Endodermal cell (in vitro differentiated cells): ENCODE measurements around the gene PKLR. TPM values are rescaled to one million over a fixed set of nuclear protein-coding genes. Genes with fewer than 3 reads are reported as not detected.

Experiments used
- DNase-seq: peaks from one replicate; pipeline ENCODE4 v3.0.0-alpha.2; 2017
- H3K27ac ChIP-seq: 2 replicates; pipeline ENCODE4 v1.5.1; 2013; ENCODE audit warnings: mild to moderate bottlenecking, low read depth, low read length, moderate library complexity
- H3K27me3 ChIP-seq: 2 replicates; pipeline ENCODE4 v1.6.1; 2013; ENCODE audit warnings: mild to moderate bottlenecking, low read length, moderate library complexity; ENCODE audit not compliant: insufficient read depth, control insufficient read depth, poor library complexity, severe bottlenecking
- H3K36me3 ChIP-seq: 2 replicates; pipeline ENCODE4 v1.7.0; 2013; ENCODE audit warnings: mild to moderate bottlenecking, low read length, moderate library complexity; ENCODE audit not compliant: control insufficient read depth, insufficient read depth
- H3K4me1 ChIP-seq: one replicate; pipeline ENCODE4 v1.7.0; 2013; ENCODE audit warnings: low read length; ENCODE audit not compliant: control insufficient read depth, insufficient read depth
- H3K4me3 ChIP-seq: 2 replicates; pipeline ENCODE4 v1.5.1; 2013; ENCODE audit warnings: mild to moderate bottlenecking, low read length, moderate library complexity
- H3K9ac ChIP-seq: 2 replicates; pipeline ENCODE4 v1.6.1; 2013; ENCODE audit warnings: mild to moderate bottlenecking, low read length, moderate library complexity; ENCODE audit not compliant: poor library complexity, severe bottlenecking; ENCODE audit errors: extremely low read depth
- H3K9me3 ChIP-seq: 2 replicates; pipeline ENCODE4 v1.6.1; 2013; ENCODE audit warnings: mild to moderate bottlenecking, low read length, moderate library complexity; ENCODE audit not compliant: control insufficient read depth
- H3K27ac Mint-ChIP-seq: 2 replicates; pipeline ENCODE4 v1.8.0; 2020; ENCODE audit warnings: mixed read lengths
- H3K27me3 Mint-ChIP-seq: 2 replicates; pipeline ENCODE4 v1.8.0; 2021; ENCODE audit warnings: mild to moderate bottlenecking, mixed read lengths; ENCODE audit not compliant: insufficient read depth
- H3K36me3 Mint-ChIP-seq: 2 replicates; pipeline ENCODE4 v1.8.0; 2020; ENCODE audit warnings: low read depth, mixed read lengths
- H3K4me1 Mint-ChIP-seq: 2 replicates; pipeline ENCODE4 v1.8.0; 2020; ENCODE audit warnings: mixed read lengths
- H3K4me3 Mint-ChIP-seq: 2 replicates; pipeline ENCODE4 v1.8.0; 2020; ENCODE audit warnings: mild to moderate bottlenecking, moderate library complexity, mixed read lengths
- H3K9me3 Mint-ChIP-seq: 2 replicates; pipeline ENCODE4 v1.8.0; 2020; ENCODE audit warnings: mild to moderate bottlenecking, mixed read lengths
- WGBS, 2 experiments: methylation state at CpG; one replicate each; pipeline versions ENCODE4 v1.1.5 to v1.1.7; 2013; ENCODE audit warnings: missing lambda C conversion rate in 2 of 2, mixed read lengths in 1 of 2; ENCODE audit not compliant: insufficient coverage in 1 of 2, insufficient read length in 1 of 2; 5-methylcytosine and 5-hydroxymethylcytosine counted together
- total RNA-seq, 2 donors: library from RNA; stranded (reverse); fragmentation: NEBNext Ultra II Directional in 1 of 2; extraction: Animal tissue kit (Norgen Biotek cat#: 25700) in 1 of 2; gene quantifications; 2 replicates in 1 of 2; 3 replicates in 1 of 2; pipeline ENCODE4 v1.2.1, GENCODE V29; 2021
- TF ChIP-seq, protein P1 (sequence below): fragments of 200-600 bp; sonication (generic); conservative IDR thresholded peaks from 2 replicates; pipeline ENCODE4 v1.5.0; 2021; ENCODE audit warnings: antibody characterized with exemption, mild to moderate bottlenecking

The PKLR gene
- total RNA-seq, 2 donors from 2014 or later, result 0.40 TPM; not detected in 1

DNA sequence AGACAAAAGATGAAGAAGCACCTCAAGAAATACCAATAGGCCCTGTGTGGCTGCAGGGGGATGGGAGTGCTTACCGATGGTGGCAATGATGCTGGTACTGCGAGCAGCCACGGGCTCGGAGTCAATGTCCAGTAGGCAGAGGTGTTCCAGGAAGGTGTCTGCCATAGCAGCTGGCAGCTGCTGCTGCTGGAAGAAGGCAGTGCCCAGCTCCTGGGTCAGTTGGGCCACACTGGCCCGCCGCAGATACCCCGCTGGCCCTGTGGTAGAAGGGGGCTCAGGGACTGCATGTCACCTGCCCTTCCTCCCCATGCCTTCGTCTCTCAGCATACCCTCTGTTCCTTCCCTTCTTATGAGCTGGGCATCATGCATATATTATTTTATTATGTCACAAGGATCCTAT is 1.2 kb downstream of the PKLR start:
- no peak for DNase-seq
- no peaks in the 10 kb centered on the region for H3K36me3 Mint-ChIP-seq
- Histone ChIP-seq H3K27ac (no peak overlapping the region), H3K27me3 (peaks cover 16% of the 10 kb centered on the region), H3K4me3 (no peak overlapping the region), H3K36me3 (no peaks in the 10 kb centered on the region), H3K9me3 (no peaks in the 10 kb centered on the region), H3K4me1 (no peaks in the 10 kb centered on the region), H3K9ac (no peak overlapping the region)
- H3K4me1 Mint-ChIP-seq, result peaks cover 12% of the 10 kb centered on the region
- no peak overlapping the region for H3K27ac Mint-ChIP-seq
- TF ChIP-seq, protein P1, sequence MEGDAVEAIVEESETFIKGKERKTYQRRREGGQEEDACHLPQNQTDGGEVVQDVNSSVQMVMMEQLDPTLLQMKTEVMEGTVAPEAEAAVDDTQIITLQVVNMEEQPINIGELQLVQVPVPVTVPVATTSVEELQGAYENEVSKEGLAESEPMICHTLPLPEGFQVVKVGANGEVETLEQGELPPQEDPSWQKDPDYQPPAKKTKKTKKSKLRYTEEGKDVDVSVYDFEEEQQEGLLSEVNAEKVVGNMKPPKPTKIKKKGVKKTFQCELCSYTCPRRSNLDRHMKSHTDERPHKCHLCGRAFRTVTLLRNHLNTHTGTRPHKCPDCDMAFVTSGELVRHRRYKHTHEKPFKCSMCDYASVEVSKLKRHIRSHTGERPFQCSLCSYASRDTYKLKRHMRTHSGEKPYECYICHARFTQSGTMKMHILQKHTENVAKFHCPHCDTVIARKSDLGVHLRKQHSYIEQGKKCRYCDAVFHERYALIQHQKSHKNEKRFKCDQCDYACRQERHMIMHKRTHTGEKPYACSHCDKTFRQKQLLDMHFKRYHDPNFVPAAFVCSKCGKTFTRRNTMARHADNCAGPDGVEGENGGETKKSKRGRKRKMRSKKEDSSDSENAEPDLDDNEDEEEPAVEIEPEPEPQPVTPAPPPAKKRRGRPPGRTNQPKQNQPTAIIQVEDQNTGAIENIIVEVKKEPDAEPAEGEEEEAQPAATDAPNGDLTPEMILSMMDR, result no peak
- H3K4me3 Mint-ChIP-seq, result no peak overlapping the region
- H3K9me3 Mint-ChIP-seq, result no peaks in the 10 kb centered on the region
- WGBS, 2 experiments, result 87 to 93% methylated on average over 3 to 8 of the region's 8 CpGs
- peaks cover 22% of the 10 kb centered on the region for H3K27me3 Mint-ChIP-seq

DNA sequence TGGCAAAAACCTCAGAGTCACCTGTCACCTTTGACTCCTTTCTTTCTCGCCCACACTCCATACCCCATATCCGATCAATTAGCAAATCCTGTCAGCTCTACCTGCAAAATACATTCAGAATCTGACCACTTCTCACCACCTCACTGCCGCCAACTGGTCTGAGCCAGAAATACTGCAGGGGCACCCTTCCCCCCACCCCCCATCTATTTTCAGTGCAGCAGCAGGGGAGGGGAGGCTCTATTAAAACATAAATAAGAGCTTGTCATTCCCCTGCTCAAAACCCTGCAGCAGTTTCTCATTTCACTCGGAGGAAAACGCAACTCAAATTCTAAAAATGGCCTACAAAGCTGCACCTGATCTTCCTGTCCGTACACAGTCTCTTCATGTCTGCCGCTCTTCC is 3.9 kb downstream of the PKLR start:
- H3K4me1 ChIP-seq, result no peaks in the 10 kb centered on the region
- peaks cover 12% of the 10 kb centered on the region for H3K4me1 Mint-ChIP-seq
- H3K4me3 ChIP-seq, result no peak overlapping the region
- no peaks in the 10 kb centered on the region for H3K36me3 ChIP-seq
- no peak overlapping the region for H3K27ac Mint-ChIP-seq
- H3K9me3 Mint-ChIP-seq, result no peaks in the 10 kb centered on the region
- TF ChIP-seq, protein P1, result no peak
- no peak overlapping the region for H3K4me3 Mint-ChIP-seq
- H3K27me3 Mint-ChIP-seq, result peaks cover 44% of the 10 kb centered on the region
- DNase-seq, result no peak
- no peaks in the 10 kb centered on the region for H3K9me3 ChIP-seq
- 84 to 85% methylated on average over 6 to 7 of the region's 7 CpGs for WGBS, 2 experiments
- H3K9ac ChIP-seq, result no peak overlapping the region
- peaks cover 42% of the 10 kb centered on the region for H3K27me3 ChIP-seq
- no peak overlapping the region for H3K27ac ChIP-seq
- H3K36me3 Mint-ChIP-seq, result no peaks in the 10 kb centered on the region

DNA sequence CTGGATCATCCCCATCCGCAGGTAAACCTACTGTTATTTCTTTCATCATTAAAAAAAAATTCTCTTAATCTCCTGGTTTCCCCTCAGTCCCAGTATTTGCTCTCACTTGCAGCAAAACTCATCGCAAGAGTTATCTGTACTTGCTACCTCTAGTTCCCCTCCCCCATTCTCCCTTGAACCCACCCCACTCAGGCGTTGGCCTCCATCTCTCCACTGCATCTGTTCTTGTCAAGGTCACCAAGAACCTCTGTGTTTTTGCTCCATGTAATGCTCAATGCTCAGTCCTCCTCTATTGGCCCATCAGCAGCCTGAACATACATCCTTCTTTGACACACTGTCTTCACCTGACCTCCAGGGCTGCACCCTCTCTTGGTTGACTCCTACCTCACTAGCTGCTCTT is 4.6 kb downstream of the PKLR start:
- Histone ChIP-seq H3K36me3 (no peaks in the 10 kb centered on the region), H3K4me1 (no peaks in the 10 kb centered on the region), H3K27me3 (peaks cover 43% of the 10 kb centered on the region), H3K9me3 (no peaks in the 10 kb centered on the region), H3K4me3 (no peak overlapping the region), H3K9ac (no peak overlapping the region), H3K27ac (no peak overlapping the region)
- Mint-ChIP-seq H3K4me3 (no peak overlapping the region), H3K27me3 (peaks cover 47% of the 10 kb centered on the region), H3K27ac (no peak overlapping the region), H3K9me3 (no peaks in the 10 kb centered on the region), H3K4me1 (peaks cover 11% of the 10 kb centered on the region), H3K36me3 (no peaks in the 10 kb centered on the region)
- TF ChIP-seq, protein P1, result no peak
- DNase-seq, result no peak
- WGBS, 2 experiments, result 94% methylated on average over 3 of the region's 3 CpGs
